TTC549 (cell line): ENCODE results near the gene MTA3.

ENCODE experiments used
- FAIRE-seq: peaks from 2 replicates; lab custom pipeline; 2012; peaks lifted over from hg19 to GRCh38; lab: Jason Lieb, UNC

The MTA3 gene

DNA sequence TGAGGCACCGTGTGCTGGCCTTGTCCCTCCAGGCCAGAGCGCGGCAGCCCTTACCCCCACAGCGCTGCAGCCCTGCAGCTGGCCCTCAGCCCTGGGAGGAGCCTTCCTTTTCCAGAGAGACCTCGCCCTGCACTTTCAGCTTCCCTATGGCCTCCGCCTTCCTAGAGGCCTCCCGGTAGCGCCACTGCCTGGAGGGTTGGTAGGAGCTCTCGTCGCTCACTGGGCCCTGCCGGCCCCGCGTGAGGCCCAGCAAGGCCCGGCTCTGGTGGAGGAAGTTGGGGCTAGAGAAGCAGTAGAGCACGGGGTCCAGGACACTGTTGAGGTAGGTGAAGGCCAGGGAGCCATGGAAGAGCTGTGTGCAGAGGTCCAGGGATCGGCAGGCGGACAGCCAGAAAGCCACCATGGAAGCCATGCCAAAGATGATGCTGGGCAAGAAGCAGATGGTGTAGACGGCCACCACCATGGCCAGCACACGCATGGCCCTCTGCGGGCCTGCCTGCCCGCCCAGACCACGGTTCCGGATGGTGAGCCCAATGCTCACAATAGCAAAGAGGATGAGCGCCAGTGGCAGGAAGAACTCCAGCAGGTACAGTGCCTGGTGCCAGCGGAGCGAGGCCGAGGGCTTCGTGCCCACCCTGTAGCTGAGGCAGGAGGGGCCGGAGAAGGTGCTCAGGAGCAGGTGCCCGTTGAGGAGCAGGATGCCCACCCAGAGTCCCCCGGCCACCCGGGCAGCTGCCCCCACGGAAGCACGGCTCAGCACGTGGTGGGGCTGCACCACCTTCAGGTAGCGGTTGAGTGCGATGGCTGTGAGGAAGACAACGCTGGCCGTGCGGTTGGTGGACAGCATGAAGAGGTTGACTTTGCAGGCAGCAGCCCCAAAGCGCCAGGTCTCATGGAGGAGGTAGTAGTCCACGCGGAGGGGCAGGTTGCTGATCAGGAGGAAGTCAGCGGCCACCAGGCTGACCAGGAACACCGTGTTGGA is 194.7 kb downstream of the MTA3 start:
- no peak for FAIRE-seq

DNA sequence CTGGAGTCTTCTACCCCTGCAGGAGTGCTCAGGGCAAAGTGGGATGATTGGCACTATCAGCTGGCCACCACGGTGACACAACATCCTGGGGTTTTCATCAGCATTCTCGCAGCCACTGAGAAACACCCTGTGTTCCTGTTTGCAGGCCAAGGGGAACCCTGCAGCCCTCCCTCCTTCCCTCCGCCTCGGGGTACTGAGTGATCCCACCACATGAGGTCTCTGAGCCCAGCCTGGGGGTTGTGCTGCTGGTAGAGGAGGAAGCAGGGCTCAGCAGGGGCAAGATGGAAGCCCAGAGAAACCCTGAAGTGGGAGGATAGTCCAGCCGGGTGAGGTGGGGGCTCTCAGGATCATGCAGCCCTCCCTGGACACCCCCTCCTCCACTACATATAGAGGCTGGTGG is 195.7 kb downstream of the MTA3 start, which contains the start of gene OXER1:
TSS of gene OXER1 (minus strand) at position 40 of the 400 bp plus-strand sequence. CDS start 73 bp downstream, outside the sequence.
- no peak for FAIRE-seq

- FAIRE-seq, result no peak
Observed at GRCh38 chr2:42764901-42765300, 196.5 kb downstream of the MTA3 start.

DNA sequence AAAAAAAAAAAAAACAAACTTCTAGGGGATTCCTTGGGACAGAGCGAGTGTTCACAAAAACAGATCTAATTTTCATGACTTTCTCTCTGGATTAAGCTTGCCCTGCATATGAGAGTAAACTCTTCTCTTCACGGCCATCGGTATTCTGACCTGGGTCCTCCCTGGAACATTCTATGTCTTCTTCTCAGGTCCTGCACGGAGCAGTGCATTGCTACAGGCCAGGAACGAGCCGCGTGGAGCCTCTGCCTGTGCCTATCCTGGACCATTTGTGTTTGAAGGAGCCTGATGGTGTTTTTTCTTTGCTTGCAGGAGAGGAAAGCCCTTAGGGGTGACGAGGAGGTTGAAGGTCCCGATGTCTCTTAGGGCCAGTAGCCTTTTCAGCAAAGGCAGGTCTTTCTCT is 197.3 kb downstream of the MTA3 start:
- FAIRE-seq, result no peak

GRCh38 chr2:42767080-42767898 is 198.9 kb downstream of the MTA3 start:
- FAIRE-seq, result no peak

DNA sequence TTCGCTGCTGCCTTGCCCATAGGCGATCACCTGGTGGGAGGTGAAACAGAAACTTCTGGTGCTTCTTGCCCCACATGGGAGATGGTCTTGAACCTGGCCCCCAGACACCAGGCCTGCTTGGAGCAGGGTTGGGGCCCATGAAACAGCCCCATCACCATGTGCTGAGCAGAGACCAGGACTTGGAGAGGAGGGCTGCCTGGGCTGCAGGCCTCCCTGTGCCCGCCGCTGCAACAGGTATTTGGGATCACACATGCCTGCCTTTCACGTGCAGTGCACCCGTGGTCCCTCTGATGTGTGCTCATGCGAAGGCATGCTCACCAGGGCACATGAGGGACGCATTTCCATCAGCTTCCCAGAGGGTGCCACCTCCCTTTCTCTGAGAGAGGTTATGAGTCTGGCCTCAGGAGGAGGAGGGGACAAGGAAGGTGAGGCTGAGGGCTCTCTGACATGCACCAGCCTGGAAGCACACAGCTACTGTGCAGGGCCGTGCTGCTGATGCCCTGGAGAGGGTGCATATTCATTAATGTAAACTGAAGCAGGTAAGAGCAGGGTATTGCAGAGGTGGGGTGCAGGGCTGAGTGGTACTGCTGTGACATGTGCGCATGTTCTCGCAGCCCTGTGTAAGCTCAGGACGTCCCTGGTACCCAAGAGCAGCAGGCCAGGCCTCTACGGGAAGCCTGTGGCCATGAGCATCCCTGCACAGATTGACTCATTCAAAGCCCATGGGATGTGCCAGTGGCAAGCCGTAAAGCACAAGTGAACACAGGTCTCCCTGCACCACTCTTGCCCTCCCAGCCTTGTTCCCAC is 199.7 kb downstream of the MTA3 start:
- FAIRE-seq, result no peak

DNA sequence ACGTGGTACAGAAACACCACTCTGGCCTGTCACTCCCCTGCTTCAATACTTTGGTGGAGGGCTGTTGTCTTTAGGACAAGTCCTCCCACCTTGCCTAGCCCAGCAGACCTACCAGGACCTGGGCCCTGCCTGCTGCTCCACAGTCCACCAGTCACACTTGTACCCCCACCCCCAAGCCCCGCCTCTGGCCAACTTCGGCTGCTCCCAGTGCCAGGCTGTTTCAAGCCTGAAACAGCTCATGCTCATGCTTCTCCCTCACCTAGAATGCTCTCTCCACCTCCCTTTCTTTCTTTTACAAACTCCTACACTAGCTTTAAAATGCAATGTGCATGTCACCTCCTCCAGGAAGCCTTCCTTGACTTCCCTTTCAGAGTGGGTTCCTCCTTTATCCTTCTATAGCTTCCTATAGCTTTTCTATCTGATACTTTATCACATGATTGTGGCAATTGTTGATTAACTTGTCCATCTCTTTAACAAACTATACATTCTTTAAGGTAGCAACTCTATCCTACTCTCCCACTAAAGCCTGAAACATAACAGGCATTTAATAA is 200.3 kb downstream of the MTA3 start:
- FAIRE-seq, result no peak

GRCh38 chr2:42769583-42770287 is 201.3 kb downstream of the MTA3 start:
- FAIRE-seq, result no peak

GRCh38 chr2:42770288-42771131 is 202.1 kb downstream of the MTA3 start:
- no peak for FAIRE-seq

DNA sequence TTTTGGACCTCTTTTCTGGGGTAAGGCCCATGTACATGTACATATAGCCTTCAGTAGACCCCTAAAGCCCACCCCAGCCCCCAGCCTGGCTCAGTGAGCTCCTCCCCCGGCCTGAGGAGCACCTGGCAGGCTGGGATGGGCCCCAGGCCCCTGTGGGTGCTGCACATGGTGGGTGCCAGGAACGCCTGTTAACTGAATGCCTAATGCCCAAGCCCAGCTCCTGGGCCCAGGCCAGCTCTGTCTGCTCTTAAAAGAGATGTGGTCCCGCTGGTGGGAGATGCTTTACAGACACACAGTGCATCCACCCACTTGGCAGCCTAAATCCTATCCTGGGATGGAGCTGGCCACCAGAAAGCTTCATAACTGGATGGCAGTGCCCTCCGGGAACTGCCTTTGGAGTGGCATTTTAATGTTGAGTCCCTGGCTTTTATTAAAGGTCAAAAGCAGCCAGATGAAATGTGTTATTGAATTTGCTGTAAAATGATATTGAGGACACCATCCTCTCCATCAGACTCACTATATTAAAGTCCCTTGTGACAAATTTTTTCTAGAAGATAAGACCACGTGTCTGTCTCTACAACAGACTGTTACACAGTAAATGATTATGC is 203.2 kb downstream of the MTA3 start:
- FAIRE-seq, result no peak

DNA sequence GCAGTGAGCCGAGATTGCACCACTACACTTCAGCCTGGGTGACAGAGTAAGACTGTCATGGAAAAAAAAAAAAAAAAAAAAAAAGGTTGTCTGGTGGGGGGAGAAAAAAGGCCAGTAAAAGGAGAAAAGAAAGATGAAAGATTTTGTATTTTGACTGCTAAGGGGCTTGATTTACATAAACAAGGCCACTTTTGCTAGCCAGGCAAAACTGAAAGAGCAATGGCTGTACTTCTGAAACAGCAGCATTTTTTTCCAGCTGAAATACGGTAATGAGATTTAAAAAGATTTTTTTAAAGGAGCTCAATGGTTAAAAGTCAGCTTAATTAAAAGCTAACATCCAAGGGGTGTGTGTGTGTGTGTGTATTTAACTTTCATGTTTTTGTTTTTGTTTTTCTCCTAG is 206.8 kb downstream of the MTA3 start:
- no peak for FAIRE-seq

GRCh38 chr2:42775810-42776209 is 207.4 kb downstream of the MTA3 start:
- FAIRE-seq, result no peak

GRCh38 chr2:42777883-42778805 is 209.7 kb downstream of the MTA3 start:
- FAIRE-seq, result no peak

DNA sequence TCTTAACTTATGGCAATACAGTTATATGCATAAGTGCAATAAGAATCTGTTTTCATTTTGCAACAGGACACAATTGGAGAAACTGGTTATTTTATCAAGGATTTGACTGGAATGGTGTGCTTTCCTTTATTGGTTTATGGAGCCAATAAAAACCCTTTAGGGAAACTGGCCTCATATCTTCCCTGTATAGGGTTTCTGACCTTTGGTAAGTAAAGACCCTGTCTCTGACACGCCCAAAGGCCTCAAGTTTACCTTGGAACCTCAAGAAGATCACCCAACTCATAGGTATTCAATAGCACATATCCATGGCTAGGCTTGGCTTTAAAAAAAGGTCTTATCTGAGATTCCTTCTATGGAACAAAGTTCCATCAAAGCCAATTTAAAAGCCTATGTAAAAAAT is 212.7 kb downstream of the MTA3 start:
- no peak for FAIRE-seq

DNA sequence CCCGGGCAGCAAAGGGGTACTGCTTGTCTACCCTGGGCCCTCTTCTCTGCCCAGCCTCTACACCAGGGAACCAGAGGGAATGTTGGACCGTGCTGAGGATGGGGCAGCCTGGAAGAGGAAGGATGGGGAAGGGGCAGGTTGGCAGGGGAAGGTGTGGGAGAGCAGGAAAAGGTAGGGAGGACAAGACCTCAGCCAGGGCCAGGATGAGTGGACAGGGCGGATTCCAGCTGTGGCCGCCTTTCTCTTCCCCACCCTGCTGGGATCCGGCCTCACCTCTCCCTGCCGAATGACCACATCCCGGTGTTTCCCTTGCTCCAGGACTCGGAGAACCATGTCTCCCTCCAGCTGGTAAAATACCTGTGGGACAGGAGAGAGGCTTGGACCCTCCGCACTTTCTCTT is 215.1 kb downstream of the MTA3 start:
- FAIRE-seq, result no peak

DNA sequence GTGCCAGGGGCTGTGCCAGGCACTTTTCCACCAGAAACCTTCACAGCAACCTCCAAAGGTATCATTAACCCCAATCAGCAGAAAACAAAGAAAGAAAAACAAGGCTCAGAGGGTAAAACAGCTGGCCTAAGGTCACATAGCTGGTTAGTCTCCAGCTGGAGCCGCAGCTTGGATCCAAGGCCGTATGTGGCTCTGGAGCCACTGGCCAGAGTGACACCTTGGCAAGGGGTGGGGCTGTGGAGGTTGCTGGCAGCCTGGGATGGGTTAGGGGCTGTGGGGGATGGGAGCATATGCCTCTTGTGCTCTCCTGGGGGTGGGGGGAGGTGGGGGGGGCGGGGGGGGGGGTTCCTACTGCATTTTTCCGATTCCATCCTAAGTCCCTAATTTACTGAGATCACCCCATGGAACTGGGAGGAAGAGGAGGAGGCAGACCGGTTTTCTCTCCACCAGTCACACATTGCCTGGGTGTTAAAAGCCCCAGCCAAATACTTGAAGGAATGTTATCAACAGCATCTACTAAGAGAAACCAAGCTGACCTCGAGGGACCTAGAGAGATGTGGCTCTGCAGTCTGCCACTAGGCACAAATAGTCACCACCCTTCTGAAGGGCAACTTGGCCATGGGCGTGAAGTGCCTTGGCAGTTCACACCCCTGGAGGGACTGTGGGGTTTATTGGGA is 215.9 kb downstream of the MTA3 start:
- FAIRE-seq, result no peak

- no peak for FAIRE-seq
Observed at GRCh38 chr2:42786561-42787345, 218.3 kb downstream of the MTA3 start.
